ENCODE results near the gene TMEM79.

Gene TMEM79

GRCh38 chr1:156284112-156284511 is at the start of gene TMEM79:
TSS of gene TMEM79 (plus strand) at chr1:156284325. CDS start at chr1:156285227, 902 bp downstream.
- TF ChIP-seq, protein P1, sequence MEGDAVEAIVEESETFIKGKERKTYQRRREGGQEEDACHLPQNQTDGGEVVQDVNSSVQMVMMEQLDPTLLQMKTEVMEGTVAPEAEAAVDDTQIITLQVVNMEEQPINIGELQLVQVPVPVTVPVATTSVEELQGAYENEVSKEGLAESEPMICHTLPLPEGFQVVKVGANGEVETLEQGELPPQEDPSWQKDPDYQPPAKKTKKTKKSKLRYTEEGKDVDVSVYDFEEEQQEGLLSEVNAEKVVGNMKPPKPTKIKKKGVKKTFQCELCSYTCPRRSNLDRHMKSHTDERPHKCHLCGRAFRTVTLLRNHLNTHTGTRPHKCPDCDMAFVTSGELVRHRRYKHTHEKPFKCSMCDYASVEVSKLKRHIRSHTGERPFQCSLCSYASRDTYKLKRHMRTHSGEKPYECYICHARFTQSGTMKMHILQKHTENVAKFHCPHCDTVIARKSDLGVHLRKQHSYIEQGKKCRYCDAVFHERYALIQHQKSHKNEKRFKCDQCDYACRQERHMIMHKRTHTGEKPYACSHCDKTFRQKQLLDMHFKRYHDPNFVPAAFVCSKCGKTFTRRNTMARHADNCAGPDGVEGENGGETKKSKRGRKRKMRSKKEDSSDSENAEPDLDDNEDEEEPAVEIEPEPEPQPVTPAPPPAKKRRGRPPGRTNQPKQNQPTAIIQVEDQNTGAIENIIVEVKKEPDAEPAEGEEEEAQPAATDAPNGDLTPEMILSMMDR (IDR thresholded peaks at IDR 0.05; ENCODE audit: extremely low read depth, insufficient read depth, missing control alignments): no peak
- in situ Hi-C loops (cut with MboI; ENCODE audit: low pct_unique_long_range_greater_than_20kb, low sequenced_read_pairs, unreplicated experiment): no loop called here
- DNase-seq (ENCODE audit: low spot score): no peak

GRCh38 chr1:156236164-156236563 is 48.0 kb upstream of the TMEM79 start:
- in situ Hi-C loops (cut with MboI; ENCODE audit: low pct_unique_long_range_greater_than_20kb, low sequenced_read_pairs, unreplicated experiment): no loop called here
- DNase-seq (ENCODE audit: low spot score): no peak
- TF ChIP-seq, protein P1 (IDR thresholded peaks at IDR 0.05; ENCODE audit: extremely low read depth, insufficient read depth, missing control alignments): no peak

DNA sequence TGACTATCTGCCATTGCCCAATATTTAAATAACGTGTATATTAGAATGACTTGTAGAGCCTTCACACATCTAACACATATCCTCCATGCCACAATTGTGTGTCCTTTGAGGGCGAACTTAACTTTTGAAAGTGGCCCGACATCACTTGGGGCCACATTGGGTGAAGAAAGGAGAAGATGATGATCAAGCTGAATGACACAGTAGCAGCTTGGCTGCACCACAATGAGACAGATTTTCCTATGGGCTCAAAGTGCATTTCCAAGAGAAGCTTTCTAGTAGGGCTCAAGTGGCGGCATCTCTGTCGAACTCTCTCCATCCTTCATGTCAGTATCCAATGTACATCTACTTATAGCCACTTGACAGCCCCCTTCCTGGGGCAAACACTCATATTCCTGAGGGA is 45.9 kb upstream of the TMEM79 start:
- DNase-seq (ENCODE audit: low spot score): no peak
- in situ Hi-C loops (cut with MboI; ENCODE audit: low pct_unique_long_range_greater_than_20kb, low sequenced_read_pairs, unreplicated experiment): no loop called here

GRCh38 chr1:156241311-156241811 is 42.8 kb upstream of the TMEM79 start:
- in situ Hi-C loops (cut with MboI; ENCODE audit: low pct_unique_long_range_greater_than_20kb, low sequenced_read_pairs, unreplicated experiment): no loop called here
- TF ChIP-seq, protein P1 (IDR thresholded peaks at IDR 0.05; ENCODE audit: extremely low read depth, insufficient read depth, missing control alignments): no peak
- DNase-seq (ENCODE audit: low spot score): no peak

More for the DNA sequence above, 45.9 kb upstream of the TMEM79 start:
- TF ChIP-seq, protein P1 (IDR thresholded peaks at IDR 0.05; ENCODE audit: extremely low read depth, insufficient read depth, missing control alignments): no peak

GRCh38 chr1:156241926-156242325 is 42.2 kb upstream of the TMEM79 start, which contains the start of gene BGLAP:
TSS of gene BGLAP (plus strand) at chr1:156242184. CDS start at chr1:156242232, 48 bp downstream.
- in situ Hi-C loops (cut with MboI; ENCODE audit: low pct_unique_long_range_greater_than_20kb, low sequenced_read_pairs, unreplicated experiment): no loop called here
- no peak for DNase-seq (ENCODE audit: low spot score)
- TF ChIP-seq, protein P1 (IDR thresholded peaks at IDR 0.05; ENCODE audit: extremely low read depth, insufficient read depth, missing control alignments): no peak

DNA sequence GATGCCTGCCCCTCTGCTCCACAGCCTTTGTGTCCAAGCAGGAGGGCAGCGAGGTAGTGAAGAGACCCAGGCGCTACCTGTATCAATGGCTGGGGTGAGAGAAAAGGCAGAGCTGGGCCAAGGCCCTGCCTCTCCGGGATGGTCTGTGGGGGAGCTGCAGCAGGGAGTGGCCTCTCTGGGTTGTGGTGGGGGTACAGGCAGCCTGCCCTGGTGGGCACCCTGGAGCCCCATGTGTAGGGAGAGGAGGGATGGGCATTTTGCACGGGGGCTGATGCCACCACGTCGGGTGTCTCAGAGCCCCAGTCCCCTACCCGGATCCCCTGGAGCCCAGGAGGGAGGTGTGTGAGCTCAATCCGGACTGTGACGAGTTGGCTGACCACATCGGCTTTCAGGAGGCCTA is 41.4 kb upstream of the TMEM79 start:
- no peak for DNase-seq (ENCODE audit: low spot score)
- TF ChIP-seq, protein P1 (IDR thresholded peaks at IDR 0.05; ENCODE audit: extremely low read depth, insufficient read depth, missing control alignments): no peak
- in situ Hi-C loops (cut with MboI; ENCODE audit: low pct_unique_long_range_greater_than_20kb, low sequenced_read_pairs, unreplicated experiment): no loop called here
